Activated CD4-positive, alpha-beta T cell treated with anti-CD3 and anti-CD28 coated beads, Interleukin-2, amount 50 U/mL, for 16 hours (primary cell): ENCODE measurements around the gene ATL3.
"Not testable (repeated sequence)": the region's sequence is repeated elsewhere in the genome, so short reads cannot be mapped to it uniquely, and the experiment has no call there.

ENCODE experiments used
- DNase-seq: peaks from one replicate; pipeline ENCODE4 v3.0.0-alpha.2; 2020

The ATL3 gene

DNA sequence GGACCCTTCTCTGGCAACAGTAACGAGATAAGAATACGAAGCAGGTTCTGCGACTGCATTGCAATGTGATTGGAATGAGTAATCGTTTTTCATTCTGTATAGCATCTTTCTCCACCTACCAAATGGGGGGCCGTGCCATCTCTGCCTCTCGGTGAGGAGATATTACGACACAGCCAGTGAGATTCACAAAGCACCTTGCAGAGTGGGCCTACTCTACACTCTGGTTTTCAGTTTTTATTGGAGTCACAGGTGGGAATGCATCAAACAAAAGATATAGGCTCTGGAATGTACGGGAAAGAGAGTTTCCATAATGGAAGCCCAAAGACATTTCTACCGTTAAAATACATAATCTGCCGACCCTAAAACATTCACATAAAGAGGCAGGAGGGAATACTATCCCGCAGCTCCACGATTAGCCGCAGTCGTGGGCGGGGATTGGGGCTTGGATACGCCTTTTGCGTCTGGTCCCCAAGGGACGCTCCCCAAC lies 9.7 kb upstream of the ATL3 start:
- DNase-seq, result peak; percentile 54

DNA sequence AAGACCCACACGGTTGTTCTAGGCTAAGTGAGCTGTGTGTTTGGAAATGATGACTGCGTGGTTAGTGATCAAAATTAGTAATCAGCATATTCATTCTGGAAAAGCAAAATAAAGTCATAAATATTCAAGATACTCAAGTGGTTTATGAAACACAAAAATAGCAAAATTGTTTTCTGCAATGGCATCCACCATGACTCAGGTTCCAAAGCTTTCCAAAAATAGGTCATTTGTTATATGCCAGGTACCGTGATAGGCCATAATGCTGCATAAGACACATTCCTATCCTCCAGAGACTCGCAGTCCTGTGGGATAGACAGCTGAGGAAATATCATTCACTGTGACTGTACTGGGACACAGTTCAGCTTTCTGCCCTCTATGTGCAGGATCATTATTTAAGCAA lies 2.4 kb upstream of the ATL3 start:
- no peak for DNase-seq

- DNase-seq, result no peak
Observed at GRCh38 chr11:63672936-63673539, 1.9 kb upstream of the ATL3 start.

- no peak for DNase-seq
Observed at GRCh38 chr11:63672156-63672463, 934 bp upstream of the ATL3 start.

- DNase-seq, result peak; percentile 29
Observed at GRCh38 chr11:63670433-63671321, 499 bp downstream of the ATL3 start.

DNA sequence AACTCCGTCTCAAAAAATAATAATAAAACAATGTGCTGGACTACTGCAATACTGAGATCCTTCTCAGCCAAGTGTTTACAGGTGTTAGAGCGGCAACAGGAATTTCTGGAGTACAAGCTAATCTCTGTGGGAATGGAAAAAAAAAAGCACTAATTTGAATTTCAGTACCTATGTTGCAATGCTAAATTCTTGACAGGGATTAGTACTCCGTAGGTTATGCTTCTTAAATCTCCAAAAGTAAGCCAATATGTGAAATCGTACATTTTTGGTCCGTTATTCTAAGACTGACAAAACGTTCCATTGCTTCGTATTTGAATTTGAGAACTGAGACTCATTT lies 1.1 kb downstream of the ATL3 start:
- no peak for DNase-seq

DNA sequence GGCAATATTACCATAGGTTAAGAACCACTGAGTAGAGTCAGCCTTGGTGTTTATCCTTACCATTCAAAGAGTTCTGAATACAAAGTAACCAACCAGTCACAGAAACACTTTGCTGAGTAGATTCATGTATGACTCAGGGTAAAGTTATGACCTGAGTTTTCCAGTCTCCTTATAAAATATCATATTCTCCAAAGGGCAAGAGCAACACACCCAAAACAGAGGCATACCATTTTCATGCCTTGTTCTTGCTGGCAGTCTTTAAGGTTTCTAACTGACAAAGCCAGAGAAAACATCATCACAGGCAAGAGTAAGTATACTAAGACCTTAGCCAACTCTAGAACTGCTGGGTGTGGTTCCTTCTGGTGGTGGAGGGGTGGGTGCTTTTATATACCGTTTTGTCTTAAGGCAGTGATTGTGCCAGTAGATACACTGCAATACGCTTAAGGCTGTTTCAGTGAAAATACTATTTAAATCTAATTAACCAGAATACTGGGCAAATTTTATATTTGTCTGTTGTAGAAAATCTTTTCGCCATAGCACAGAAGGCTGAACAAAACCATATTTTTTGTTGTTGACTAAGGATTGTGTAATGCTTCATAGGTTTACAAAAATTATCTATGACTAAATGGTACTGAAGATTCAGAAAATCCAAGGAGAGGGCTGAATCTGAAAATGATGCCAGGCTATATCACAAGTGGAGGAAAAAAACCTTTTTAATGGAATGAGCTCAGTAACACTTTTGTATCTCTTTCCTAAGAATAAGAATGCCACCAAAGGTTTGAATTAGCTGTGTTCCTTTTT lies 3.0 kb downstream of the ATL3 start:
- DNase-seq, result peak; percentile 24

- no peak for DNase-seq
Observed at GRCh38 chr11:63666874-63667273, 4.3 kb downstream of the ATL3 start.

DNA sequence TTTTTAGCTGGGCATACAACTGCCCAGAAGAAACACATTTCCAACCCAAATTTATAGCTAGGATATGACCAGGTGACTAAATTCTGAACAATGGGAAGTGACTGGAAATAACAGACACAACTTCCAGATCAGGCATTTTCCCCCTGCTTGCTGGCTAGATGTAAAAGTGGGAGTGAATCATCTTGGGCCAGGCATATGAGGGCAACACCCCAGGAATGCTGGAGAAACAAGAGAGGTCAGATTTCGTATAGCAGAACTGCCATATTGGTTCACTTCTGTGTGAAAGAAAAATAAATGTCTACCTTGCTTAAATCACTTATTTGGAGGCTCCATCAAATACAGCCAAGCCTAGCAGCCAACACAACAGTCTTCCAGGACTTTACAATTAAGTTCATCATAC lies 7.4 kb downstream of the ATL3 start:
- no peak for DNase-seq

- no peak for DNase-seq
Observed at GRCh38 chr11:63660972-63661371, 10.2 kb downstream of the ATL3 start.

DNA sequence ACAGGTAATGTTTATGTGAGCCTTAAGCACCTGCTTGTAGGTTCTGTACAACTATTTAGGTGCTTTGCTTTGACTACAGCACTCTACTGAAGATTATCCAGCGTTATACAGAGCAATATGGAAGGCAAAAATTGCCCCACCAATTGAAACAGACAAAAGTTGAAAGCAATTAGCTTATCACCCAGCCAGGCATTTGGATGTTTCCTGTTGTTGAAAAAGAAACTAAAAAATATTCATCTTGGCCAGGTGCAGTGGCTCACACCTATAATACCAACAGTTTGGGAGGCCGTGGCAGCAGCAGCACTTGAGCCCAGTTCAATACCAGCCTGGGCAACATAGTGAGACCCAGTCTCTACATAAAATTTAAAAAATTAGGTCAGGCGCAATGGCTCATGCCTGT lies 18.5 kb downstream of the ATL3 start:
- no peak for DNase-seq

- no peak for DNase-seq
Observed at GRCh38 chr11:63643205-63643604, 28.0 kb downstream of the ATL3 start.

- DNase-seq, result no peak
Observed at GRCh38 chr11:63641727-63642126, 29.4 kb downstream of the ATL3 start.

DNA sequence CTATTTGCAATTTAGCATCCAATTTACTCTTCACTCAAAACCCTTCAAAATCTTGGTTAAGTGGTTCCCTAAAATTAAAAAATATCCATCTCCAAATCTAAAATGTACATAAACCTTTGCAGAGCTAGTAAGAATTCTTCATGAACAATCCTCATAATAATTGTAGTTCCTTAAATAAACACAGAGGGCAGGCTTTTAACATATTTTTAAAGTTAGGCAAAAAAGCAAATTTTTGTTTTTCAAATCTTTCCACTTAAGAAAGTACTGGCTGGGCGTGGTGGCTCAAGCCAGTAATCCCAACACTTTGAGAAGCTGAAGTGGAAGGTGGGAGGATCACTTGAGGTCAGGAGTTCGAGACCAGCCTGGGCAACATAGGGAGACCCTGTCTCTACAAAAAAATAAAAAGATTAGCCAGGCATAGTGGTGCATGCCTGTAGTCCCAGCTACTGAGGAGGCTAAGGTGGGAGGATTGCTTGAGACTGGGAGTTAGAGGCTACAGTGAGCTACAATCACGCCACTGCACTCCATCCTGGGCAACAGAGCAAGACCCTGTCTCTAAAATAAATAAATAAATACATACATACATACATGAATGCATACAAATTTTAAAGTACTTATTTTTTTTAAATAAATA lies 31.9 kb downstream of the ATL3 start:
- no peak for DNase-seq

DNA sequence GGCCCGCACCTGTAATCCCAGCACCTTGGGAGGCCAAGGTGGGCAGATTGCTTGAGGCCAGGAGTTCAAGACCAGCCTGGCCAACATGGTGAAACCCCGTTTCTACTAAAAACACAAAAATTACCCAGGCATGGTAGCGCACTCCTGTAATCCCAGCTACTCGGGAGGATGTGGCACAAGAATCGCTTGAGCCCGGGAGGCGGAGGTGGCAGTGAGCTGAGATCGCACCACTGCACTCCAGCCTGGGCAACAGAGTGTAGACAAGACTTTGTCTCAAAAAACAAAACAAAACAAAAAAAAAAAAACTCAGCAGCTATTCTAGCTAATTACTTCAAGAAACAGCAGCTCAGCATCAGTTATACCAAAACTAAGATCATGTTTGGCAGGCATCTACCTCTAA lies 32.7 kb downstream of the ATL3 start:
- not testable (repeated sequence) for DNase-seq

DNA sequence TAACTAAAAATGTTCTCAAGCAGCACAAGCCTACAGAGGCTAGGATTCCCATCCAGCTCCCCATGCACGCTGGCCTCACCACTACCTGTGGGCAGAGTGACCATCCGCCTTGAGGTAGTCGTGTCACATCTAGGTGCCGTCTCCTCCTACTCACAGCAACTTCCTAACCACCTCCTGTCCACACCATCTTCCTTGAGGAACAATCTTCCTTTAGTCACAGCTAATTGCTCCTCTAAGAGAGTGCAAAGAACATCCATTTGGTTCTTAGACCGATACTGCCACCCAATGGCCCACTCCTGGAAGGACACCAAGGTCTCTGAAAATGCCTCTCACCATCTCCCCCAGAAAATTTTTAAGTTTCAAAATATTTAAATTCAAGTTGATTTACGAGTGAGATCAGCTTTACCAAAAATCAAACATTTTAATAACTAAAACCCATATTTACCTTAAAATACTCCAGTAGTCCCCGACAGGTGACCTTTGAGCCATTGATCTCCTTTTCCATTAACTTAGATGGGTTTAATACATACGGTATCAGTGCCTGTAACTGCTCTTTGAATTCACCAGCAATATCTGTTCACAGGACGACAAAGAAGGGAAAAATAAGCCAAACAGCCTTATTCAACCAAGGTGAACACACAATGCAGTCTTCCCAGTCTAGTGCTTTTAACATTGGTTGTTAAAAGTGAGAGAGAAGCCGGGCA lies 35.3 kb downstream of the ATL3 start:
- peak; percentile 70 for DNase-seq

- DNase-seq, result no peak
Observed at GRCh38 chr11:63629426-63629825, 41.8 kb downstream of the ATL3 start.

DNA sequence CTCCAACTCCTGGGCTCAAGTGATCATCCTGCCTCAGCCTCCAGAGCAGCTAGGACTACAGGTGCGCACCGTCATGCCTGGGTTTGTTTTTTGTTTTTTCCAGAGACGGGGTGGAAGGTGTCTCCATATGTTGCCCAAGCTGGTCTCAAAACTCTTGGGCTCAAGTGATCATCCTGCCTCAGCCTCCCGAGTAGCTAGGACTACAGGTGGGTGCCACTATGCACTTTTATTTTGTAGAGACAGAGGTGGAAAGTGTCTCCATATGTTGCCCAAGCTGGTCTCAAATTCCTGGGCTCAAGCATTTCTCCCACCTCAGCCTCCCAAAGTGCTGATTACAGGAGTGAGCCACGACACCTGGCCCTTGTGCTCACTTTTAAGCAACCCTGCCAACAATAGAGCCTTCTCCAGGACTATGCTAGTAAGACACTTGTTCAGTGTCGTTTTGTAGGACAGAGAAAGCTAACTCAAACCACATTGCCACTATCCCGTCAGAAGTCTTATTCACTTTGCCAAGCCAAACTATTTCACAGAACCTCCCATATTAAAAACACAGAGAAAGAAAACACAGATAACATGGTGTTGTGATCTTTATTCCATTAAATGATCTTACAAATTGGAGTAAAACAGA lies 47.5 kb downstream of the ATL3 start:
- no peak for DNase-seq

GRCh38 chr11:63622323-63622722 lies 48.9 kb downstream of the ATL3 start:
- DNase-seq, result no peak

DNA sequence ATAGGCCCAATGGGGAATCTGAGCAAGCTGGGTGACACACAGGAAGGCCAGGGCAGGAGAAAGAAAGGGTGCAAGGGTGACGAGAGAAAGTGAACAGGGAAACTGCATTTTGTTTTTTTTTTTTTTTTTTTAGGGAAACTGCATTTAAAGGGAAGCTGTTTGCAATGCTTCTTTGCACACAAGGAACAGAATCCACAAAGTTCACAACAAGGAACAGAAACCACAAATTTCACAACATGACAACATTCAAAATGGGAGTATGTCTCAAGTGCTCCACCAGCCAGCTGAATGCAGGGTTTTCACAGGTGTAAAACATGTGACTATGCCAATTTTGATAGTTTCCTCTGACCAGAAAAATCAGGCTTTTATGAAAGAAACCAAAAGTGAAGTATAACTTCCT lies 50.1 kb downstream of the ATL3 start:
- DNase-seq, result no peak

DNA sequence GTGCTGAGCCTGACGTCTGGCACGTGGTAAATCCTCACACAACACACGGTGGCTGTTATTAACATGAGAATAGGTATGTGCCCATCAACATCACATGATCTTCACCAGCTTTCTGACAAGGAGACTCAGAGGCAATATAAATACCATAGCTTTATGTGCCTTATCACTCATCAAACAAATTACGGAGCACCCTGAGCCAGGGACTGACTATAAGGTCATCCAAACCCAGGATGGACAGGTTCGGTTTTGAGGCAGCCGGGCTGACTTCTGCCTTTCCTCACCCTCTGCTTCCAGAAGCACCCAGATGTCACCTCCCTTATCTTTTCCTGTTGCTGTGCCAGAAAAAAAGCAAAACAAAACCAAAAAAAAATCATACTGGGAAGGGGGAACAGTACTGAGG lies 51.2 kb downstream of the ATL3 start:
- no peak for DNase-seq

GRCh38 chr11:63617686-63618085 lies 53.5 kb downstream of the ATL3 start:
- not testable (repeated sequence) for DNase-seq
